HCT116 (cell line): ENCODE data around the gene AGAP5. TPM values are rescaled to one million over a fixed set of nuclear protein-coding genes. Genes with fewer than 3 reads are reported as not detected.

Experiments used
- ATAC-seq: fragments of 200-7000 bp; cut with Tn5 transposase; 2 replicates; pipeline ENCODE4 v1.9.1; 2020; ENCODE audit warnings: mild to moderate bottlenecking, moderate library complexity
- BruUV-seq: library from RNA; stranded (reverse); fragments of 400-500 nt; replicated peaks from 2 replicates; lab custom pipeline; 2021; lab: Mats Ljungman, UMichigan
- CTCF ChIA-PET: fragments of 300-600 bp; sonication (Branson Sonifier 250); formaldehyde crosslinking; loops from one replicate; lab custom pipeline; 2021; ENCODE audit warnings: antibody characterized with exemption; lab: Charles Lee
- POLR2A ChIA-PET: fragments of 300-600, 350-600 bp; sonication (Branson Sonifier 250); formaldehyde crosslinking; loops from one replicate; lab custom pipeline; 2021; ENCODE audit warnings: antibody characterized with exemption; lab: Charles Lee
- RAD21 ChIA-PET, 2 experiments: fragments of 300-600 bp; sonication (Branson Sonifier 250); formaldehyde crosslinking; loops; one replicate each; lab custom pipeline; 2023; ENCODE audit warnings: low total read pairs in 2 of 2; ENCODE audit not compliant: uncharacterized antibody in 2 of 2, unreplicated experiment in 2 of 2, low non-redundant PET in 1 of 2; lab: Charles Lee
- DNase-seq: peaks from one replicate; pipeline ENCODE4 v3.0.0-alpha.2; 2010; ENCODE audit warnings: low read depth, low spot score
- H2AFZ ChIP-seq: fragments of 200-600 bp; shearing (Covaris generic), sonication (generic); 2 replicates; pipeline ENCODE4 v1.6.1; 2017; ENCODE audit warnings: low read depth, mixed run types, mixed read lengths, antibody characterized with exemption, low read length; ENCODE audit not compliant: poor library complexity, severe bottlenecking
- H3K27ac ChIP-seq: 2 replicates; pipeline ENCODE4 v1.5.1; 2012; ENCODE audit warnings: low read depth, low read length
- H3K27me3 ChIP-seq: fragments of 200-600 bp; sonication (generic); 2 replicates; pipeline ENCODE4 v1.6.1; 2016; ENCODE audit warnings: mixed run types, low read length, mixed read lengths; ENCODE audit not compliant: insufficient read depth
- H3K36me3 ChIP-seq, 2 experiments: fragments of 200-500 bp in 1 of 2; fragments of 200-600 bp in 1 of 2; sonication (Bioruptor generic) in 1 of 2; sonication (generic) in 1 of 2; 2 replicates each; pipeline versions ENCODE4 v1.5.1 to v1.6.1; 2014 to 2016; ENCODE audit warnings: low read length in 2 of 2, inconsistent platforms in 1 of 2, mixed read lengths in 1 of 2, mixed run types in 1 of 2; ENCODE audit not compliant: insufficient read depth in 2 of 2, control insufficient read depth in 1 of 2
- H3K4me1 ChIP-seq, 2 experiments: fragments of 200-600 bp in 1 of 2; sonication (generic) in 1 of 2; 2 replicates each; pipeline versions ENCODE4 v1.5.1 to v1.6.1; 2012 to 2017; ENCODE audit warnings: low read length in 2 of 2, inconsistent platforms in 1 of 2, mild to moderate bottlenecking in 1 of 2, mixed read lengths in 1 of 2, mixed run types in 1 of 2, moderate library complexity in 1 of 2; ENCODE audit not compliant: insufficient read depth in 2 of 2, control insufficient read depth in 1 of 2
- H3K4me2 ChIP-seq: fragments of 200-600 bp; sonication (generic); 2 replicates; pipeline ENCODE4 v1.6.1; 2017; ENCODE audit warnings: mixed run types, low read length, mixed read lengths
- H3K4me3 ChIP-seq, 2 experiments: fragments of 200-600 bp in 1 of 2; sonication (generic) in 1 of 2; replicated peaks in 1 of 2; 2 replicates each; pipeline ENCODE4 v1.5.1; 2011 to 2016; ENCODE audit warnings: low read length in 2 of 2, control low read depth in 1 of 2, low read depth in 1 of 2, mild to moderate bottlenecking in 1 of 2, mixed read lengths in 1 of 2, mixed run types in 1 of 2
- H3K79me2 ChIP-seq: fragments of 200-600 bp; sonication (generic); 2 replicates; pipeline ENCODE4 v1.6.1; 2017; ENCODE audit warnings: mild to moderate bottlenecking, mixed run types, low read length, moderate library complexity, mixed read lengths; ENCODE audit not compliant: insufficient read depth
- H3K9ac ChIP-seq: fragments of 200-600 bp; sonication (generic); 2 replicates; pipeline ENCODE4 v1.6.1; 2016; ENCODE audit warnings: low read length, mixed read lengths
- H3K9me2 ChIP-seq: fragments of 200-600 bp; sonication (generic), shearing (Covaris generic); 2 replicates; pipeline ENCODE4 v1.6.1; 2017; ENCODE audit warnings: mixed run types, mild to moderate bottlenecking, moderate library complexity; ENCODE audit not compliant: insufficient read depth
- H3K9me3 ChIP-seq, 2 experiments: fragments of 200-500 bp in 1 of 2; fragments of 200-600 bp in 1 of 2; sonication (Bioruptor generic) in 1 of 2; sonication (generic) in 1 of 2; 2 replicates each; pipeline ENCODE4 v1.6.1; 2014 to 2017; ENCODE audit warnings: low read length in 2 of 2, mixed read lengths in 2 of 2, inconsistent platforms in 1 of 2, low read depth in 1 of 2, mild to moderate bottlenecking in 1 of 2, mixed run types in 1 of 2, moderate library complexity in 1 of 2; ENCODE audit not compliant: control insufficient read depth in 1 of 2, insufficient read depth in 1 of 2
- H4K20me1 ChIP-seq: fragments of 200-600 bp; sonication (generic), shearing (Covaris generic); 2 replicates; pipeline ENCODE4 v1.6.1; 2017; ENCODE audit warnings: mixed run types, mild to moderate bottlenecking, moderate library complexity; ENCODE audit not compliant: insufficient read depth
- REST ChIP-seq: IDR thresholded peaks from 2 replicates; pipeline ENCODE4 v1.6.1; 2012; ENCODE audit warnings: low read depth
- intact Hi-C: fragments of 100-400 bp; cut with micrococcal nuclease; formaldehyde crosslinking; loops from 2 replicates; pipeline ENCODE4 v1.10.0; 2022
- total RNA-seq: library from RNA; stranded (reverse); gene quantifications from one replicate; pipeline ENCODE4 v1.2.1, GENCODE V29; 2021; ENCODE audit not compliant: unreplicated experiment

The AGAP5 gene
- total RNA-seq, 1 experiment from 2014 or later = 7.5 TPM

- Histone ChIP-seq H3K9me2 (no peaks in the 10 kb centered on the region), H3K4me1 (peaks cover 0 to 11% of the 10 kb centered on the region in 2 experiments; a peak in 3 of 4 replicates), H3K36me3 (no peaks in the 10 kb centered on the region), H3K9ac (no peak overlapping the region), H2AFZ (no peak overlapping the region), H3K27ac (no peak overlapping the region), H3K27me3 (no peaks in the 10 kb centered on the region), H3K4me3 (no peak overlapping the region), H3K9me3 (no peaks in the 10 kb centered on the region), H3K79me2 (no peaks in the 10 kb centered on the region), H4K20me1 (no peaks in the 10 kb centered on the region), H3K4me2 (no peak overlapping the region)
- ATAC-seq (no peak), DNase-seq (no peak)
- no TSS peak for BruUV-seq
- ChIA-PET CTCF (interaction anchor here (1.3 to 4.1 kb wide), 2 partner anchors 19 to 115 kb away, joined by 5 to 36 read pairs; no protein-coding TSS in a partner anchor), POLR2A (interaction anchor here (1.6 kb wide), 1 partner anchor 398 kb away, joined by 3 read pairs; the partner anchor contains the start of gene DNAJC9), RAD21 (interaction anchor here (0.6 to 1.3 kb wide), 3 partner anchors 19 to 381 kb away, joined by 3 to 9 read pairs (median 3); no protein-coding TSS in a partner anchor)
- intact Hi-C loops = loop anchor here (1.0 to 5.0 kb wide), 3 partner anchors 115 to 397 kb away; partner anchors contain the start of gene DNAJC9
- no peak for TF ChIP-seq REST
These were observed 53.1 kb downstream of the AGAP5 start for GRCh38 chr10:73644767-73645166.
